HG02623 (cell line): ENCODE data around the gene RIN3.

Source experiments
- ATAC-seq: cut with Tn5 transposase; IDR thresholded peaks from one replicate; pipeline ENCODE4 v1.9.1; 2021; ENCODE audit warnings: moderate library complexity; ENCODE audit not compliant: unreplicated experiment

Gene RIN3

DNA sequence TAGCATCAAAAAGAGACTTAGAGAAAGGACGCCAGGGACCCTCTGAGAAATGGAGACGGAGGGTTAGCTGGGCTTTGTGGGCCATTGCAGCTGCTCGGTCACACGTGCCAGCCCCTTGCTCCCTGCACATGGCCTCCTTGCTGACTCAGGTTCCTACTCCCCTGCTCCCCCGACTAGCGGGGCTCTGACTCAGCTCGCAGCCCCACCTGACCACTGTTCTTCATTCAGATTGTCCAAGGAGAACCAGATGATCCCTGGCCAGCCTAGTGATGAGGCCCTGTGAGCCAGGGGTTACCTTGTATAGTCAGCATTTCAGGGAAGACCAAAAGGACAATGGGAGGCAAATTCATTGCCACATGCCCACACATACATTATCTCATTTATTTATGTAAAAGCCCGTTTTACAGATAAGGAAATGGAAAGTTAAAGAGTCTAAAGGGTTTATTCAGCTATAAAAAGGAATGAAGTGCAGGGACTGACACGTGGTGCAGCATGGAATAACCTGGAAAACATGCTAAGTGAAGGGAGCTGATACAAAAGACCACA lies 131.5 kb downstream of the RIN3 start:
- no peak for ATAC-seq

DNA sequence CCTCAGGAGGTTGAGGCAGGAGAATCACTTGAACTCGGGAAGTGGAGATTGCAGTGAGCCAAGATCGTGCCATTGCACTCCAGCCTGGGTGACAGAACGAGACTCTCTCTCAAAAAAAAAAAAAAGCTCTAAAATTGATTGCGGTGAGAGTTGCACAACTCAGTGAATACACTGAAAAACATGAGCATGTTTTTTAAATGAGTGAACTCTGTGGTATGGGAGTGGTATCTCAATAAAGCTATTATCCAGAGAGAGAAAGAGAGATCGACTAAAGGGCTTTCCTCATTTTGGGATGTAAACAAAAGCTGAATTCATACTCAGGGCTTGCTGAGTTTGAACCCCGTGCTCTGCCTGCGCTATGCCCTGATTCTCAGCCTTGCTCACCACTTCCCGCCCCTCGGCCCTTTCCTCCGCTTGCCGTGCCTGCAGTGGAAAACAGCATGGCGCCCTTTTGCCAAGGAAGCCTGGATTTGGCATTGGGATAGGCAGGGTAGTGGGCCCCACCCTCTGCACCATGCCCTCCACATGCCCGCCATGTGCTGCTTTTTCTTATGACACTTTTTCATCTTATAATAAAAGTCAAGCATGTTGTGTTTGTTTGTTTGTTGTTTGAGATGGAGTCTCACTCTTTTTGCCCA lies 132.4 kb downstream of the RIN3 start:
- ATAC-seq: no peak

- no peak for ATAC-seq
These were observed 133.6 kb downstream of the RIN3 start for GRCh38 chr14:92646952-92647796.

GRCh38 chr14:92647797-92648279 lies 134.3 kb downstream of the RIN3 start:
- ATAC-seq: no peak

DNA sequence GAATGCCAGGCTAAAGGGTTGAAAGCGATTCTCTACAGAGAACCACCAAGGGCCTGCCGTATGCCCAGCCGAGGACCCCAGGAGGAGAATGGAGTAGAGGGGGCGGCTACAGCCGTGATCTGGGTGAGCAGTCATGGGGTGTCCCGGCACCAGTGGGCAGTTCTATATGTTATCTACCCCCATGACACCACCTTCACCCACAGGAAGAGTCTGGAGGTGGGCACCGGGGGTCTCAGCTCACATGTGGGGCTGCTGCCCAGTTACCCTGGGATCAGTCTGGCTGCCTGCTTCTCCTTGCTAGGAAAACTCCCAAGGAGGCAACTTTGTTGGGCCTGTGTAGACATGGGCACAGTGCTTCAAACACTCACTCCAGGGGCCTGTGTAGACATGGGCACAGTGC lies 135.5 kb downstream of the RIN3 start:
- ATAC-seq: no peak

- ATAC-seq: no peak
These were observed 136.5 kb downstream of the RIN3 start for GRCh38 chr14:92649934-92650545.

GRCh38 chr14:92650581-92651105 lies 137.1 kb downstream of the RIN3 start:
- no peak for ATAC-seq

DNA sequence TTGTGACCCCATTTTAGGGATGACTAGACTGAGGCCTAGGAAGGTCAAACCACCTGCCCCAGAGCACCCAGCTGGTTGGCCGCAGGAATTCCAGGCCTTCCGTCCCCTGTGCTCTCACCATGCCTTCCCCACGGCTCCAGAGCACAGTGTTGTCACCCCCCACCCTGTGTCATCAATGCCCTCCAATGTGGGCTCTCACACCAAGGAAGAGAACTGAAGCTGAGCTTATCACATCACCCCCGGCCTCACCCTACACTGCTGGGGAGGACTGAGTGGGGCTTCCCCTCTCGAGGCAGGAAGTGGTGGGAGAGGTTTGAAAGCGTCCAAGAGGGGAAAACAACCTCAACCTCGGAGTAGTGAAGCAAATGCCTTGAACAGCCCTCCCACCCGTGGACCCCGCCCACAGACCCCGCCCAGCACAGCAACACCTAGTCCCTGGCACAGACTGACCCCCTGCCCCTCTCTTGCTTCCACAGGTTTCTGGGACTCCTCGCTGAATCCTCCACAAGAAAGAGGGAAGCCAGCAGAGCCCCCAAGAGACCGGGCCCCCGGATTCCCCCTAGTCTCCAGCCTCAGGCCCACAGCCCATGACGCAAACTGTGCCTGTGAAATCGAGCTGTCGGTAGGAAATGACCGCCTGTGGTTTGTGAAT lies 137.7 kb downstream of the RIN3 start:
- ATAC-seq: peak; percentile 68

DNA sequence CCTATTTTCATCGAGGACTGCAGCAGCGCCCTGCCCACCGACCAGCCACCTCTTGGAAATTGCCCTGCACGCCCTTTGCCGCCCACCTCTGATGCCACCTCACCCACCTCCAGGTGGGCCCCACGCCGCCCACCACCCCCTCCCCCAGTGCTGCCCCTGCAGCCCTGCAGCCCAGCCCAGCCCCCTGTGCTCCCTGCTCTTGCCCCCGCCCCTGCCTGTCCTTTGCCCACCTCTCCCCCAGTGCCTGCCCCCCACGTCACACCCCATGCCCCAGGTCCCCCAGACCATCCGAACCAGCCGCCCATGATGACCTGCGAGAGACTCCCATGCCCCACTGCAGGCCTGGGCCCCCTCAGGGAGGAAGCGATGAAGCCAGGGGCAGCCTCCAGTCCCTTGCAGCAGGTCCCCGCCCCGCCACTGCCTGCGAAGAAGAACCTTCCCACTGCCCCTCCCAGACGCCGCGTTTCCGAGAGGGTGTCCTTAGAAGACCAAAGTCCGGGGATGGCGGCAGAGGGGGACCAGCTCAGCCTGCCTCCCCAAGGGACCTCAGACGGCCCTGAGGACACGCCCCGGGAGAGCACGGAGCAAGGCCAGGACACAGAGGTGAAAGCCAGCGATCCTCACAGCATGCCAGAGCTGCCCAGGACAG lies 138.3 kb downstream of the RIN3 start:
- ATAC-seq: no peak

DNA sequence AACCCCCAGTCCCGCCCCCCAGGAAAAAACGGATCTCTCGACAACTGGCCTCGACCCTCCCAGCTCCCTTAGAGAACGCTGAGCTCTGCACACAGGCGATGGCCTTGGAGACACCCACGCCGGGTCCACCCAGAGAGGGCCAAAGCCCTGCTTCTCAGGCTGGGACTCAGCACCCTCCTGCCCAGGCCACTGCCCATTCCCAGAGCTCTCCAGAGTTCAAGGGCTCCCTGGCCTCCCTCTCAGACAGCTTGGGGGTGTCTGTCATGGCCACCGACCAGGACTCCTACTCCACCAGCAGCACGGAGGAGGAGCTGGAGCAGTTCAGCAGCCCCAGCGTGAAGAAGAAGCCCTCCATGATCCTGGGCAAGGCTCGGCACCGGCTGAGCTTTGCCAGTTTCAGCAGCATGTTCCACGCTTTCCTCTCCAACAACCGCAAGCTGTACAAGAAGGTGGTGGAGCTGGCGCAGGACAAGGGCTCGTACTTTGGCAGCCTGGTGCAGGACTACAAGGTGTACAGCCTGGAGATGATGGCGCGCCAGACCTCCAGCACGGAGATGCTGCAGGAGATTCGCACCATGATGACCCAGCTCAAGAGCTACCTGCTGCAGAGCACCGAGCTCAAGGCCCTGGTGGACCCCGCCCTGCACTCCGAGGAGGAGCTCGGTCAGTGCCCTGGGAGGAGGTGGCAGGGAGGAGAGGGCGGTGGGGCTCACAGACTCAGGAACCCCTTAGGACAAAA lies 139.0 kb downstream of the RIN3 start:
- ATAC-seq: no peak

DNA sequence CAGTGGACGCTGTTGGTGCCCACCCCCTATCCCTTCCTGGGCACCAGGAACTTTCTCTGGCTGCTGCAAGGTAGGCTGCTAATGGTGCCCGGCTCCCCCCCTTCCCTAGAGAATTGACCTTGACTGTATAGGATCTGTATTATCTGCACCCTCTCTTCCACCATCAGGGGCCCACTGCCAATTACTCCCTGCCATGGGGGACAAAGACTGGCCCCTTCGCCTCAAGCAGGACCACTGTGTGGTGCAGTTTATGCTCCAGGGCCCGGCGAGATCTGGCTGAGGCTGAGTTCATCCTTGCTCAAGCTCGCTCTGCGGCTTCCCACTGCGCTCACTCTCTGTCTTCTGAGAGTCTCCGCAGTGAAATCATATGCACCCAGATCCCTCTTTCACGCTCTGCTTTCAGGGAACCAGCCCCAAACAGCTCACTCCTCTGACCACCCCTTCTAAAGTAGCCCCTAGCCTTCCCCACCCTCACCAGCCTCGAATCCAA lies 139.6 kb downstream of the RIN3 start:
- no peak for ATAC-seq

- no peak for ATAC-seq
These were observed 140.8 kb downstream of the RIN3 start for GRCh38 chr14:92654239-92654901.

DNA sequence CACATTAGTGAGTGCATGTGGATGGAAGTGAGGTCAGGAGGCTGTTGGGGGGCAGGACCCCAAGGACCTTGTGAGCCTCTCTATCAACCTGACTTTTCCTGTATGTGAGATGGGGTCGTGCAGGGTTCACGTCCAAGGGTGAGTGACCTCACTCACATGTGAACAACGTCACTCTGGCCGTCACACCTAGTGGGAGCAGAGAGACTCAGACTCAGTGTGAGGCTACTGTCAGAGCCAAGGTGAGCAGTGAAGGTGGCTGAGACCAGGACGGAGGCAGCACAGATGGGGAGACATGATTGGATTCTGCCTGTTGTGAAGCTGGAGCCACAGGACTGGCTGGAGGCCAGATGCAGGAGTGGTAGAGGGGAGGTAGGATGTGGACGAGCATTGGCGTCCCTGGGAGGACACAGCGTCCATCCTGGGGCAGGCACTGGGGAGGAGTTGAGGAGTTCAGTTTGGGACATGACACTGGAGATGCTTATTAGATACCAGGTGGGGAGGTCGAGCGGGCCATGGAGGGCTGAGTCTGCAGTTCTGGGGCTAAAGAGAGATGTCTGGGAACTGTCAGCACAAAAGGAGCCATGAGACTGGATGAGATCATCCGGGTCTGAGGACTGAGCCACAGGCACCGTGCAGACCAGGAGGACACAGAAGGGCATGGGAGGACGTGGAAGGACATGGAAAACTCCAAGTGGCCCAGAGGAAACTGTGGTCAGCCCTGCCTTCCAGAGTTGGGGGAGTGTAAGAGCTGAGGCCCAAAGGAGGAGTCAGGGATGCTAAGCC lies 142.0 kb downstream of the RIN3 start:
- ATAC-seq: no peak

DNA sequence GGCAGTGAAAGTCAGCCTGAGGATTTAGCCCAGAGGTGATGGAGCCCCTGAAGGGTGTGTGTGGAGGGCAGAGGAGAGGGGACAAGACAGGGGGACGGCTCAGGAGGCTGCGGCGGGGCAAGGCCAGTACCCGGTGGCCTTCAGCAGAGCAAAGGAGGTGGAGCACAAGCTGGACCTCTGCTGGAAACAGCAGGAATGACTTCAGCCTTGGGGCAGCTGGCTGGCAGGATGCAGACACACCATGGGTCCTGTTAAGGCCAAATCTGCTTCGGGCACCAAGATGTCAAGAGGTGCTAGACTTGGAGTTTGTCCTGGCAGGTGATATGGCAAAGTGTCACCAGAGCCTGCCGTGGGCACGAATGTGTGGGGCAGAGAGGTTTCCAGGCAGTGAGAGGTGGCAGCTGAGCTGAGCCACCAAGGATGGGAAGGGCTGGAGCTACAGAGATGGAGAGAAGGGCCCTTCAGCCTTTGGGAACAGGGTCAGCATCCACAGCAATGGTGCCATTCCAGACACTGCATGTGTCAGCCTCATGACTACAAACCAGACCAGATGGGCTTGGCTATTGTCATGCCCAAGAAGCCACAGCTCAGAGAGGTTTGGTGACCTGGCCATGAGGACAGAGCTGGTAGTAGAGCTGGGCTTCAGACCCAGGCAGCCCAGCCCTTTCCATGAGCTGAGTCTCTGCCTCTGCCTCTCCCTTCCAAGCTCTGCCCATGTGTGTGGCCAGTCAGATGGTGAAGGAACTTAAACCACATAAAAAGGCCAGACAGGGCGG lies 142.9 kb downstream of the RIN3 start:
- no peak for ATAC-seq

DNA sequence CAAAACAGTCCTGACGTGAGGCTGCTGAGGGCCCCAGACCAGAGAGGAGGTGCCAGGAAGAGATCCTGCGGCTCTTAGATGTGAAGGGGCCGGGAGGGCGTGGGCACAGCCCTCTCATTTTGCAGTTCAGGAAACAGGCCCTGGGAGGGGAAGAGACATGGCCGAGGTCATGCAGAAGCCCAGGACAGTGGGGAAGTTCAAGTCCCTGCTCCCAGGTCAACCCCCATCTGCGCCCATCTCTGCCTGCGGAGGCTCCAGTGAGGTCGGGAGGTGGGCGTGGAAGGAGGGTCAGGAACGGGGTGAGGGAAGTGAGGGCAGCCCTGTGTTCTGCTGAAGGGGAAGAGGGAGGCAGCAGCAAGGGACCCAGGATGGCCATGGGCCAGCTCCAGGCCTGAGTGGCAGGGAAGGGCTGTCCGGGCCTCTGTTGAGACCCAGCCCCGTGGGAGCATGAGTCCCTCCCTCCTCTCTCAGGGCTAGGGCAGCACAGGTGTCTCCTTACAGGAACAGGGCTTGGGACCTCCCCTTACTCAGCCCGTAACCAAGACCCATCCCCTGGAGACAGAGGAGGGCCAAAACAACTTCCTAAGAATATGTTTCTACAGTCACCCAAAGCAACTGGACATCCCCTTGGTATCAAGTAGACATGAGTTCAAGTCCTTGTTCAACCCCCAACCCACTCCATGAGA lies 144.0 kb downstream of the RIN3 start:
- ATAC-seq: no peak

DNA sequence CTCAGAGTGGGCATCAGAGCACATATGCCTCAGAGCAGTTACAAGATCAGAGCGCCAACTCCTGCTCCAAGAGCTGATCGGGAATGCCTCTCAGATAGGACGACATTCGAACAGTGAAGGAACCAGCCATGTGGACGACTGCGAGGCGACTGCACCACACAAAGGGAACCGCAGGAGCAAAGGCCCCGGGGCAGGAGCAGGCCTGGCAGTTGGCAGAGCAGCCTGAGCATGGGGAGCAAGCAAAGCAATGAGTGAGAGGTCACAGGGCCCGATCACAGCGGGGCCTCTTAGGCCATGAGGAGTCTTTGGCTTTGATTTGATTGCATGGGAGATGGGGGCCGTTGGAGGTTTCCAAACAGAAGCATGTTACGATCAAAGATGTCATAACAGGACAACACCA lies 144.6 kb downstream of the RIN3 start:
- ATAC-seq: no peak

- no peak for ATAC-seq
These were observed 145.1 kb downstream of the RIN3 start for GRCh38 chr14:92658684-92659083.
